NCI-H1048 (cell line): ENCODE results near the gene ADGRB2.

Experiments
- DNase-seq: peaks from one replicate; lab custom pipeline; 2025; lab: John Stamatoyannopoulos, UW

The ADGRB2 gene

DNA sequence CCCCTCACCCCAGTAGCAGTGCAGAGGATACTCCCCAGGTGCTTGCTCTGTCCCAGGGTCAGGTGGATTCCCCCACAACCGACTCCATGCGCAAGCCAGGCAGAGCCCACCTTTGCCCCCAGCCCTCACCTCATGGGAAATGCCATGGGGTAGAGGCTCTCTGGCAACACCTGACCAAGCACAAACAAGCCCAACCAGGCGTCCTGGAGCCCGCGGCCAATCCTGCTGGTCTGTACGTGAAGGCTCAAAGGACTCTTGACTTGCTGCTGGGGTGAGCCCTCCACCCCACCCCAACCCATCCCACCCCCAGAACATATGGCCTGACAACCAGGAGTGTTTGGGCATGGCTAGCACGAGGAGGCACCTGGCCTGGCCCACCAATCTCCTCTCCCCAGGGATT, 1.8 kb downstream of the ADGRB2 start:
- DNase-seq = no peak

DNA sequence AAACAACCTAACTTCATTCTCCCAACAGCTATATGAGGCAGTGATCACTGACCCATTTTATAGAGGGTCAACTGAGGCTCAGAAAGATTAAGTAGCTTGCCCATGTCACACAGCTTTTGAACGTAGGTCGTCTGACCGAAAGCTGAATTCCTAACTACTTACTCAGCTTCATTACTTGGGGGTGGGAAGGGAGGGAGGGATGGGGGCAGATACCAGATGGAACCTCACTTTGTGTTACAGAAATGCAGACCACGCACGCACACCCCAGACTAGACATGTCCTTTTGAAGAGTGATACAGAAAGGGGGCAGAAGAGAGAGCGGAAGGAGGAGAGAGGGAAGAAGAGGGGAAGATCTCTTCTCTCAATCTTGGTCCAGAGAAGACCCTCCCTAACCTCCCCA, 2.3 kb downstream of the ADGRB2 start:
- DNase-seq = no peak

DNA sequence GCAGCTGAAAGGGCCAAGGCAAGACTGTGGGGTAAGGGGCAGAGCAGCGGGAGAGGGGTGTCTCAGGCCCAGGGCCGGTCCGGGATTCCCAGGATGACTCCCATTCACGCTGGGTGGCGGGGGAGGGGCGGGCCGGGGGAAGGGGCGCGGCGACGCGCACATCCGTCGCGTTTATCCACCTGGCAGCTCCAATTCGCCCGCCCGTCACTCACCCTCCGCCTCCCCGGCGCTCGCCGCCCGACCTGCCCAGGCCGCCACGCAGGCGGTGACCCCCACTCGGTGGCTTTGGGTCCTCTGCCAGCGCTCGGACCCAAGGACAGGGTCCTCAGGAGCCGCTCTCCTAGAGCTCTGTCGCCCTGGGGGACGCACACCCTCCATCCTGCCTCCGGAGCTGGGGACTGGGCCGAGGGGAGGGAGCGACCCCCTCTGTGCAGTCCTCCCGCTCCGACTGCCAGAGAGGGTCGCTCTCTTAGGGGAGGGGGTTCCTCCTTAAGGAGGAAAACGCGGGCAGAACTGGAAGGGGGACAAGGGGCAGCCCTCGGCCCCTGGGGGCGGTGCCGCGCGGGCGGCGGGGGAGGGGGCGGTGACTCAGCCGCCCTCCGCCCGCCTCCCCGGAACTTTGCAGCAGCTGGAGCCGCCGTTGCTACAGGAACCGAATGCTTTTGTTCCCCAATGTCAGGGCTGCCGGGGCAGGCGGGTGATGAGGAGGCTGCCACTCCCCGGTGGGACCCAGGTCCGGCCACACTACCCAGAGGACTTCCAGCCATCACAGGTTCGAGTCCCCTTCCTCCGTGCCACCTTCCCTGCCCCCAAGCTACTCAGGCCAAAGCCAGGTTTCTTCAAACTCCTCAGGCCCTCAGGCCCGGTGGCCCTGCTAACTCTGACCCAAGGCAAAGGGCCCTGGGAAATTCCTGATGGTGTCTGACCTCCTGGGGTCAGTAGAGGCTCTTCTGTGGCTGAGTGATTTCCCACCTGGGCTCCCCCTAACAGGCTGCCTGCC, 3.4 kb downstream of the ADGRB2 start:
- DNase-seq = no peak

DNA sequence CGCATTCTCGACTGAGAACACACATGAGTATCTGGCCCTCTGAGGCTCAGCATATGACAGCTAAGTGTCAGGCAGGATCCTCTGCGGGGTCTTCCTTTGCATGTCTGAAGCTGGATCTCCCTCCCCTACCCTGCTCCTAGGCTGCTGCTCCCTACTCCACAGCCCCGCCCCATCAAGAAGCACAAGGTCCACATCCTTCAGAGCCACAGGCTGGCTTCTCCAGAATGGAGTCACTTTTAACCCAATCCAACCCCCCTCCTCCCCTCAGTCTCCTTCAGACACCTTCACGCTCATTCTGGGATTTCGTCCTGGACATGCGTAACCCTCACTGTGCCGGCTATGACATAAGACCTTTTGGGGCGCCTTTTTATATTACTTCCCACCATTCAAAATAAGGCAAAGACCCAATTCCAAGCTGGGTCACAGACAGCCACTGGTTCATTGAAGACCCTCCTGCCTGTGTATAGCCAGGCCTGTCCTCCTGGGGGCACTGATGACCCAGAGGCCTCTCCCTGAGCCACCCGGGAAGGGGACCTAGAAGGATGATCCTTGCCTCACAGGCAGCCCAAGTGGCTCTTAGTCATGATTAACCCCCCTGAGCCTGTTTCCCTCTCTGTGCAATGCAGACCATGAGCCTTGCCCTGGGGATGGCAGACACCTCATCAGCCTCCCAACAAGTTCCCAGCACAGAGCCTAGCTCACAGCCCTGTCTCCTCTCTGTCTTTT, 4.7 kb downstream of the ADGRB2 start:
- DNase-seq = no peak

DNA sequence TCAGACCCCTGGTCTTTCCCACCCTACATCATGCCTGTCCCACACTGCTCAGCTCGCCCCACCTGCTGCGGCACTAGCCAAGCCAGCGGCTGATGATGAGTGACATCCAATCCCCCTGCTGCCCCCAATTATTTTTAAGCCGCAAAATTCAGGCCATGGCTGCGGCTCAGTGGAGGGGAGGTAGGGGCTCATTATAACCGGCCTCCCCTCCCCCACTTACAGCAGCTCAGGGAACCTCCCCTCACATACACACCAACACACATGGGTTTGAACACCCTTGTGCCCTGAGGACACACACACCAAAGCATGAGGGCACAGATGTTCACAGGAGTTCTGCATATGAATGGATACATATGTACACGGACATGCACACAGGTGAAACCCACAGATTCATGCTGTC, 5.3 kb downstream of the ADGRB2 start:
- no peak for DNase-seq

DNA sequence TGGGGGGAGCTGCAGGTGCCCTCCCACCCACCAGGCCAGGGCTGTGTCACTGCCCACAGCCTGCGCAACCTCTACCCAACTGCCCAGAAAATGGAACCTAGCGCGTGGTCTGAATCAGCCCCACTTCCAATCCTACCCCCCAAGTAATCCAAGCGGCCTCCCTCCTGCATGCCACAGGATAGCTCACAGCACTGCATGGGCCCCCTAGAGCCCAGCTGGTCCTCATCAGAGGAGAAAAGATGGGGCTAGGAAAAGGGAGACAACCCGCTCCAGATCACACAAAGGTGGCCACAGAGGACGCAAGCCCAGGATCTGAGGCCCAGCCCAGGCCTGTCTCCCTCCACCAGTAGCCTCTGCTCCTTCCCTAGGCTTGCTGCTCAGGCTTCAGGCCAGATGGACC, 6.2 kb downstream of the ADGRB2 start:
- DNase-seq = no peak

DNA sequence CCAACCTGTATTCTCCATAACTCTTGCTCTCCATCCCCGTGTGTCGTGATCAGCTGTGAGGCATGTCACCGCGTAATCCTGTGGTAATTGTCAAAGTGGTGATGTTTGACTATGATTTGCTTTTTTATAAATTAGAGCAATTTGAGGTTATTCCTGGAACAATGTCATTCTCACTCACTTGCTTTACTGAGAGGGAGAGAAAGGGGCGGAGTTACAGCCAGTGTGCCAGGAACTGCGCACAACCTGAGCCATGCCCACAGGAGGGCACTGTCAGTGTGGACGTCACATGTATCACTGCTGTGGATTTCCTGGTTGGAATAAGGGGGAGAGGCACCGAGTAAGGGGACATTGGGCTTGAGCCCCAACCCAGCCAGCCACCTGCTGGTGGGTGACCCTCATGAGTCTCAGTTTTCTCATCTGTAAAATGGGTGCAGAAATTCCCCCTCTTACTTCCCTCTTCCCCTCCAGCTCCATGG, 6.9 kb downstream of the ADGRB2 start:
- DNase-seq = no peak

DNA sequence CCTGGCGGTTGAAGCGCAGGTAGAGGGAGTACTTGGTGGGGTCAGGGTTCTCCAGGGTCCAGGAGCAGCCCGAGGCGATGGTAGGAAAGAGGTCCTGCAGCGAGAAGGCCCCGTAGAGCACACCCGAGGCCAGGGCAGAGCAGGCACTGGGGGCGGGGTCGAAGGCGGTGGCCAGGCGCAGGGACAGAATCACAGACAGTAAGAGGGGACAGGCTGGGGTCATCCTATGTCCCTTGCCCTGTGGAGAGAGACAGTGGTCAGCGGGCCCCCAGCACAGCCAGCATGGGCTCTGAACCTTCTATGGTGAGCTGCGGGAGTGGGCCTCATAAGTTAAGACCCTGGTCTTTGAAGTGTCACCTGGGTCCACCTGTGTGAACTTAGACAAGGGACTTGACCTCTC, 7.6 kb downstream of the ADGRB2 start:
- DNase-seq = no peak

DNA sequence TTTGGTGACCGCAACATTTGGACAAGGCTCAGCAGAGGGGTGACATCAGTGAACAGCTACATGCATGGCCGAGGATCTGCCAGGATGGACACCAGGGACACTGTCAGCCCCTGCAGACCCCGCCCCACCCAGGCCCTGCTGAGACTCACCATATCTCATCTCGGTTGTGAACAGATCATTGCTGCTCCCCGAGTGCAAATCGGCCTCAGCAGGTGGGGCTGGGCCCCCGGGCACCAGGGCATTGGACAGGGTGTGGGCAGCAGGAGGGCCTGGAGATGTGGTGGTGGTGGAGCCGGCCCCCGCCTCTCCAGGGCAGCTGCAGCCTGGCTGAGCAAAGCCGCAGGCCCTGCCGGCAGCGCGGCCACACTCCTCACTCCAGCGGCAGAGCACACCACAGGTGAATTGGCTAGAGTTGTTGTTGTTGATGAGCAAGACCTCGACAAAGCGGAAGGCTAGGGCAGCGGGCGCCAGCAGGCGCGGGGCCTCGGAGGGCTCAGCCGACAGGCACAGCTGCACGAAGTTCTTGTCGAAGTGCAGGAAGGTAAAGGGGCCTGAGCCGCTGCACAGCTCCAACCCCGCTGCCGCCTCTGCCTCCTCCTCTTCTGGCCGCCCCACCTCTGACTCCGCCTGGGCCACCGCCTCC, 8.2 kb downstream of the ADGRB2 start:
- DNase-seq = no peak

DNA sequence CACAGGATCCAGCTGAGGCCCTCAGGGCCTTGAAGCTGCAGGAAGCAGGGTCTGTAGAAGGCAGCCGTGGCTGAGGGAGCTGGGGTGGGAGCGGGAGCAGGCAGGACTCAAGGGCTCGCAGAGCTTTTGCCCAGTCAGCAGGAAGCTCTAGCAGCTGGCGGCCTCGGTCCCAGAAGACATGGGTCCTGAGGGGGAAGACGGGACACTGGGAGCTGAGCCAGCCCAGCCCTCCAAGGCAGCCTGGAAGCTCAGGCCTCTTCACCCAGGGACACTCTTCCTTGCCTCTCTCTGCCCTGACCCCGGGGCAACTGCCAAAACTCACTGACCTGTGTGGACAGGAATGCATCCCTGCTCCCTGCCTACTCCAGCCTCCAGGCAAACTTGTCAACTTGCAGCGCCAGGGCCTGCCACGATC, 8.9 kb downstream of the ADGRB2 start:
- no peak for DNase-seq

DNA sequence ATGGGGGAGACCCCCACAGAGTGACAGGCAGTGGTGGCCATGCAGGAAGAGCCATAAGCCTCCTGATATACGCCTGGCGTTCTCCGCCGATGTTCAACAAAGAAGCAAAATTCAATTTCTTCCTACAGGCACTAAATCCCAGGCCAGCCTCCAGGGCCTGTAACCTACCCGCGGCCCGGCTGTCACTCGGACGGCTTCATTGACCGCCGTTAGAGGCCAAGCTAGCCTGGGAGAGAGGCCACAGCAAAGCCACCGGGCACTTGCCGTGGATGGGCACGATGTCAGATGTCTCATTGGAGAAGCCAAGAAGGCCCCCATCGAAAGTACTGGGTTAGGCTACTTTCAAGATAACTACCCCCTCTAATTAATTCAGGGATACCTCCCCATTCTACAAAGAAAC, 9.7 kb downstream of the ADGRB2 start:
- no peak for DNase-seq

DNA sequence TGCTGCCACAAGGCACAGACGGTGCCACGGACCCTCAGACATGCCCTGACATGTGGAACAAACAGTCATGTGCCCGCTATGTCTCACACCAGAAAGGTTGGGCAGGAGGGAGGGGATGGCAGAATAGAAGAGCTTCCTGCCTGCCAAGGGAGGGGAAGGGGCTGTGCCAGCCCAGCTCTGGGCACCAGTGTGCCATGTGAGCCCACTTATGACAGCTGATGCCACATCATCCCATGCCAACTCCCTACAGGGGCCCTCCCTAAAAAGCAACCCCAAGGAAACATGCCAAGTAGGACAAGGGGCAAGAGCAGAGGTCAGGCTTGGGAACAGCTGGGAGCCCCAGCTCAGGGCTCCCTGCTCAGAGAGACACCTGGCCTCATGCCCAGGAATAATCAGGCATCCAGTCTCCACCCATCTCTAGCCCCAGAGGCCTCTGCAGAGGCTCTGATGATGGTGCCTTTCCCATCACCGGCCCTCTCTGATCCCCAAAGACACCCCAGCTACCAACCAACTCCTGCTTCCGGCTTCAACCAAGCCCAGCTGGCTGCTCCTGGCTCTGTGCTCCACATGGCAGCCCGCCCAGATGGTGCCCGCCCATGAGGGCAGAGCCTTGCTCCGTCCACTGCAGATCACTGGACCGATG, 10.3 kb downstream of the ADGRB2 start:
- DNase-seq = no peak

DNA sequence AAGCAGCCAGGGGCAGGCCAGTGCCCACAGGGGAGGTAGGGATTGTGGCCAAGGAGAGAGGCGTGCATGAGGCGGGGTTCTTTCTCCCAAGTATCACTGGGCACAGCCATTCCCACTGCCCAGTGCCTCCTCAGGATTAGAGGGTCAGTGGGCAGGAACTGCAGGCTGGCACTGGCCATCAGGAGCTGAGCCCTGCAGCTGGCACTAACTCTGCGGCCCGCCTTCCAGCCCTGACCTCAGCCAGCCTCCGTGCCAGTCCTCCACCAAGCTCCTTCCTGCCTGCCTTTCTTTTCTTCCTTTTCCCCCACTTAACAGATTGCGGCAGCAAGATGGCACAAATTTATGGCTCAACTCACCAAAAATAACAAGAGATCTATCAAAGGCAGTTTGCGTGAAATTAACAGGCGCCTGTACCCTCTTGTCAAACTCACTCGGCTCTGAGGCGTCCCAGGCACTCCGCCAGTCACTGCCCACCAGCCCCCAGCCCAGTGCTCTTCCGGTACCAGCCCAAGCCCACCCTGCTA, 11.1 kb downstream of the ADGRB2 start:
- DNase-seq = no peak

DNA sequence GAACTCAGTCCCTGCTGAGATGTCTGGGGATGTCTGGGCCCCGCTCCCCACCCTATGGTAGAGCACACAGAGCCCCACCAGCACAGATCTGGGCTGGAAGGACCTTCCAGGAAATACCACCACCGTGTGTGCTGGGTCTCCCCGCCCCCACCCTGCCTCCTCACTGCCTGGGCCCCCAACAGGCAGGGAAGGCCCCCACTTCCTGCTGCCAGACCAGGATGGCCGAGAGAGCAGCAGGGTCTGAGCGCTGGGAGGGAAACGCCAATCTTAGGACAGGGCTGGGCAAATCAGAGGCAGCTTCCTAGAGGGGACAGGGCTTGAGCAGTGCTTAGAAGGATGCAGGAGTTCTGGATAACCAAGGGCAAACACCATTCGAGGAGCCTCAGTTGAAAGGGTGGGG, 11.9 kb downstream of the ADGRB2 start:
- DNase-seq = no peak

DNA sequence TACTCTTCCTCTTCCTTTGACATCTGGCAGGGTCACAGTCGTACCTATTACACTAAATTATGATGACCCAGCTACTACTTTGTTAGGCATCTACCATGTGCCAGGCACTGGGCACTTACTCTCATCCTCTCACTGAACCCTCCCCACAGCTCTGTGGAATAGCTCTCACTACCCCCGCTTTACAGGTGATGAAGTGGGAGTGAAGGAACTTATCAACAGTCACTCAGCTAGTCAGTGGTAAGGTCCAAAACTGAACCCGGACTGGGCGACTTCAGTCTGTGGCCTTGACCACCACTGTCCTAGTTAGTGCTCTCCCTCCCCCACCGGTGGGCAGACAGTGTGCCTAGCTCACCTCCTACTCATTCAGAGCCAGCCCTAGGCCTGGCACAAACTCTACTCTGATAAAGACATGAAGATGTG, 12.3 kb downstream of the ADGRB2 start:
- no peak for DNase-seq

DNA sequence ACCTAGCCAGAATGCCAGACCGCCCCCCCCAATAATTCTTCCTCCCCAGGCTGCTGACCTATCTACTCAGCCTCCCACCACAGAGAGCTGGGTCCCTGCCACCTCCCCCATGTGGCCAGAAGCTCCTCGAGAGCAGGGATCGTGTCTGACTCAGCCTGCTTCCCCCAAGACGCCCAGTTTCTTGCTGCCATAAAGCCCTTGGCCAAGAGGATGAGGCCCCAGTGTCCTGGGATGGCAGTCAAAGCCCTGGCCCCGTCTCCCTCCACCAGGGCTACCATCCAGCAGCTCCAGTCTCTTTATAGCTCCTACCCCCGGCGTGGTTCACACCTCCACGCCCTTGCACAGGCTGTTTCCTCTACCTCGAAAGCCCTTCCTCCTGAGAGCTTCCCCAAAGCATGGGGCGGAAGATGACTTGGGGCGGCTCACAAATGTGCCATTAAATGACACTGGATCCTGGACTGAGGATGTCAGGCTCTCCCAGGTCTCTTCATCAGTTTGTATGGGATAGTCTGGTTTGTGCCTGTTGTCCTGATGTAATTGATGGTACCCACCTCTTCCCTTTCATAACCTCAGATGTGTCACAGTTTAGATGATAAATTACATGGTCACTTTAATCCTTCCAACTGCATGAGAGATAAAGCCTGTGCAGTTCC, 13.2 kb downstream of the ADGRB2 start:
- DNase-seq = no peak

DNA sequence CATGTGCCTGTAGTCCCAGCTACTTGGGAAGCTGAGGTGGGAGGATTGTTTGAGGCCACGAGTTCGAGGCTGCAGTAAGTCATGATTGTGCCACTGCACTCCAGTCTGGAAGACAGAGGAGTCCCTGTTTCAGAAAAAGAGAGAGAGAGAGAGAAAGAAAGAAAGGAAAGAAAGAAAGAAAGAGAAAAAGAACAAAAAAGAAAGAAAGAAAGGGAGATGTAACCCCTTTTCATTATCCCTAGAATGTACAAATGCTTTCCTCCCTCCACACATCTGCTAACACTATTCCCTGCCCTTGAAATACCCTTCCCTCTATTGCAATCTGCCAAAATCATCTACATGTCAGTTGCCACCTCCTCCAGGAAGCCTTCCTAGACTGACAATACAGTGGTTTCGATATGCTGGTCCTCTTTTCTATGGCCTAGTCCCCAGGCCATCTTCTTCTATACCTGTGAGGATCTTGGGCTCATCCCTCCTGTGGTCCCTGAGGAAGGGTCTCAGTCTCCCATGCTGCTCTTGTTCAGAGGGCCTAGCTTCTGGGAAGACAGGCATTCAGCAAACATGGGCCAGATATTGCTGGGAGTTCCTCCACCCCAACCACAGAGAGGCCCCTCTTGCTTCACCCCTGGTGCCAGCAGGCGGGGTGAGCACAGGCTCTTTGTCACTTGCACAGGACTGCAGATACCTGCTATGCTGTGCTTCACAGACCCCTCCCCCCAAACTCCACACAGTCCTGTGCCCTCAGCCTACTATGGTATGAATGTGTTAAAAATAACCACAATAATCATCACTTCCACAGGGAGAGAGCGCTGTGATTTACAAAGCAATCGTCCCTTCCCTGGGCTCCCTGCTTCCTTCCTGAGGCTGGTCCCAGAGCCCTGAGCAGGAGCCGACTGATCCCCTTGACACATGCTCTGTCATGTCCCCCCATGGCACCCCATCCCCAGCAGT, 14.1 kb downstream of the ADGRB2 start:
- DNase-seq = no peak

DNA sequence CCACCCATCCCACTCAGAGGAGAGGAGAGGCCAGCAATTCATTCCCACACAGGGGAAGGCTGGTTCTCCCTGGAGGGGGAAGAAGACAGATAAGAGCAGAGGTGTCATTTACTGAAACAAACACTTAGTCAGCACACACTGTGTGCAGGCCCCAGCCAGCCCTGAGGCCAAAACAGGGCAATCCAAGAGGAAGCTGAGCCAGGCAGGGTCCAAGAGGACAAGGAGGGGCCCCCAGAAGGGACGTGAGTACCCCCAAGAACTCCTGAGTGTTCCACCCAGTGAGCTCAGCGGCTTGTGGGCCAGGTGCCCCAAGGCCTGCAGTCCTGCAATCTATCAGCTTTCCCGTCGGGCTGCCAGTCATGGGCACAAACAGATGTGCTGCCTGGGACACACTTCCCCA, 15.8 kb downstream of the ADGRB2 start:
- DNase-seq = no peak

DNA sequence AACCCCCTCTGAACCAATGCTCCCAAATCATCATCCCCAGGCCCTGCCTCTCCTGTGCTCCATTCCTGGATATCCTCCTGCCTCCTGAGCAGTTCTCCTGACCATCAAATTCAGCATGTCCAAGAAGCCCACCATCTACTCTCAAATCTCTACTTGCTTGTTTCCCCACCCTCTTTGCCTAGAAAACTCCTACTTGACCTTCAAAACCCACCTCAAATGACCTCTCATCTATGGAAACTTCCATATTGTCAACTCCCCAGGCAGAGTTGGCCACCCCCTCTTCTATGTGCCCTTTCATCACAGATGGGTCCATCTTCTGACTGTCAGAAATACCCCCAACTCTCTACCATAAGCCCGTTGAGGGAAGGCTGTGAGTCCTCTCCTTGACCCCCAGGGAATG, 16.8 kb downstream of the ADGRB2 start:
- no peak for DNase-seq

DNA sequence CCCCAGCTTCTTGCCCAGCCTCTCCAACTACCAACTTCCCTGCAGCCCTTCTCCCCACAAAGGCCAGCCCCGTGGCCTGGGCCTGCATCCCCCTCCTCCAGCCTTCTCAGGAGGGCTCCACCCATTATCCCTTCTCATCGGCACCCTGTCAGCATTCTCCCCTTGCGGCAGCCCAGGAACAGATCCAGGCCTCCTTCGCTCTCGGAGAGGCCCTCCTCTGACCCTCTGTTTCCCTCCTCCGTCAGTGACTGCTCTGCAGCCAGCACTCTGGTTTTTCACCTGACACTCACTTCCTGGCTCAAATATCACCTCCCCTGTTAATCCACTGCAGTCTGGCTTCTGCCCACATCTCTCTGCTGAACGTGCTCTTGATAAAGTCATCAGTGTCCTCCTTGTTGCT, 17.5 kb downstream of the ADGRB2 start:
- no peak for DNase-seq
